Endodermal cell (in vitro differentiated cells): ENCODE data around the gene NPPA. TPM values are rescaled to one million over a fixed set of nuclear protein-coding genes. Genes with fewer than 3 reads are reported as not detected.

Source experiments
- DNase-seq: peaks from one replicate; pipeline ENCODE4 v3.0.0-alpha.2; 2017
- H3K27ac ChIP-seq: 2 replicates; pipeline ENCODE4 v1.5.1; 2013; ENCODE audit warnings: mild to moderate bottlenecking, low read depth, low read length, moderate library complexity
- H3K27me3 ChIP-seq: 2 replicates; pipeline ENCODE4 v1.6.1; 2013; ENCODE audit warnings: mild to moderate bottlenecking, low read length, moderate library complexity; ENCODE audit not compliant: insufficient read depth, control insufficient read depth, poor library complexity, severe bottlenecking
- H3K36me3 ChIP-seq: 2 replicates; pipeline ENCODE4 v1.7.0; 2013; ENCODE audit warnings: mild to moderate bottlenecking, low read length, moderate library complexity; ENCODE audit not compliant: control insufficient read depth, insufficient read depth
- H3K4me1 ChIP-seq: one replicate; pipeline ENCODE4 v1.7.0; 2013; ENCODE audit warnings: low read length; ENCODE audit not compliant: control insufficient read depth, insufficient read depth
- H3K4me3 ChIP-seq: 2 replicates; pipeline ENCODE4 v1.5.1; 2013; ENCODE audit warnings: mild to moderate bottlenecking, low read length, moderate library complexity
- H3K9ac ChIP-seq: 2 replicates; pipeline ENCODE4 v1.6.1; 2013; ENCODE audit warnings: mild to moderate bottlenecking, low read length, moderate library complexity; ENCODE audit not compliant: poor library complexity, severe bottlenecking; ENCODE audit errors: extremely low read depth
- H3K9me3 ChIP-seq: 2 replicates; pipeline ENCODE4 v1.6.1; 2013; ENCODE audit warnings: mild to moderate bottlenecking, low read length, moderate library complexity; ENCODE audit not compliant: control insufficient read depth
- H3K27ac Mint-ChIP-seq: 2 replicates; pipeline ENCODE4 v1.8.0; 2020; ENCODE audit warnings: mixed read lengths
- H3K27me3 Mint-ChIP-seq: 2 replicates; pipeline ENCODE4 v1.8.0; 2021; ENCODE audit warnings: mild to moderate bottlenecking, mixed read lengths; ENCODE audit not compliant: insufficient read depth
- H3K36me3 Mint-ChIP-seq: 2 replicates; pipeline ENCODE4 v1.8.0; 2020; ENCODE audit warnings: low read depth, mixed read lengths
- H3K4me1 Mint-ChIP-seq: 2 replicates; pipeline ENCODE4 v1.8.0; 2020; ENCODE audit warnings: mixed read lengths
- H3K4me3 Mint-ChIP-seq: 2 replicates; pipeline ENCODE4 v1.8.0; 2020; ENCODE audit warnings: mild to moderate bottlenecking, moderate library complexity, mixed read lengths
- H3K9me3 Mint-ChIP-seq: 2 replicates; pipeline ENCODE4 v1.8.0; 2020; ENCODE audit warnings: mild to moderate bottlenecking, mixed read lengths
- WGBS, 2 experiments: methylation state at CpG; one replicate each; pipeline versions ENCODE4 v1.1.5 to v1.1.7; 2013; ENCODE audit warnings: missing lambda C conversion rate in 2 of 2, mixed read lengths in 1 of 2; ENCODE audit not compliant: insufficient coverage in 1 of 2, insufficient read length in 1 of 2; 5-methylcytosine and 5-hydroxymethylcytosine counted together
- total RNA-seq, 2 donors: library from RNA; stranded (reverse); fragmentation: NEBNext Ultra II Directional in 1 of 2; extraction: Animal tissue kit (Norgen Biotek cat#: 25700) in 1 of 2; gene quantifications; 2 replicates in 1 of 2; 3 replicates in 1 of 2; pipeline ENCODE4 v1.2.1, GENCODE V29; 2021
- TF ChIP-seq, protein P1 (sequence below): fragments of 200-600 bp; sonication (generic); conservative IDR thresholded peaks from 2 replicates; pipeline ENCODE4 v1.5.0; 2021; ENCODE audit warnings: antibody characterized with exemption, mild to moderate bottlenecking

The NPPA gene
- total RNA-seq, 2 donors from 2014 or later: not detected

DNA sequence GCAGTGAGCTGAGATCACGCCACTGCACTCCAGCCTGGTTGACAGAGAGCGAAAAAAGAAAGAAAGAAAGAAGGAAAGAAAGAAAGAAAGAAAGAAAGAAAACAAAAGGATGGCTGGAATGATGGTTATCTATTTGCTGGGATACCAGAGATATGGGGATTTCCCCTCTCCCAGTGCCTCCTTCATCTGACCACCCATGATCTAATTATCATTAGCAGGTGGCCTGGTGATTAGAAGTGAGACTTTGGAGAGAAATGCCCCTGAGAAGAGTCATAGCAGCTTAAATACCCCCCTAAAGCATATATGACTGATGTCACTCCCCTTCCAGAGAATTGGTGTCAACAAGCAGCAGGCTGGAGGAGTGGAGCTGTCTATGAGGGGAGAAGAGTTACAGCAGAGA lies 12.5 kb upstream of the NPPA start:
- peaks cover 52% of the 10 kb centered on the region for H3K27me3 Mint-ChIP-seq
- WGBS, 2 experiments: 90% methylated on average over 2 of the region's 2 CpGs; no CpG with 5 or more reads in 1 of the 2 experiments
- TF ChIP-seq, protein P1, sequence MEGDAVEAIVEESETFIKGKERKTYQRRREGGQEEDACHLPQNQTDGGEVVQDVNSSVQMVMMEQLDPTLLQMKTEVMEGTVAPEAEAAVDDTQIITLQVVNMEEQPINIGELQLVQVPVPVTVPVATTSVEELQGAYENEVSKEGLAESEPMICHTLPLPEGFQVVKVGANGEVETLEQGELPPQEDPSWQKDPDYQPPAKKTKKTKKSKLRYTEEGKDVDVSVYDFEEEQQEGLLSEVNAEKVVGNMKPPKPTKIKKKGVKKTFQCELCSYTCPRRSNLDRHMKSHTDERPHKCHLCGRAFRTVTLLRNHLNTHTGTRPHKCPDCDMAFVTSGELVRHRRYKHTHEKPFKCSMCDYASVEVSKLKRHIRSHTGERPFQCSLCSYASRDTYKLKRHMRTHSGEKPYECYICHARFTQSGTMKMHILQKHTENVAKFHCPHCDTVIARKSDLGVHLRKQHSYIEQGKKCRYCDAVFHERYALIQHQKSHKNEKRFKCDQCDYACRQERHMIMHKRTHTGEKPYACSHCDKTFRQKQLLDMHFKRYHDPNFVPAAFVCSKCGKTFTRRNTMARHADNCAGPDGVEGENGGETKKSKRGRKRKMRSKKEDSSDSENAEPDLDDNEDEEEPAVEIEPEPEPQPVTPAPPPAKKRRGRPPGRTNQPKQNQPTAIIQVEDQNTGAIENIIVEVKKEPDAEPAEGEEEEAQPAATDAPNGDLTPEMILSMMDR: no peak

DNA sequence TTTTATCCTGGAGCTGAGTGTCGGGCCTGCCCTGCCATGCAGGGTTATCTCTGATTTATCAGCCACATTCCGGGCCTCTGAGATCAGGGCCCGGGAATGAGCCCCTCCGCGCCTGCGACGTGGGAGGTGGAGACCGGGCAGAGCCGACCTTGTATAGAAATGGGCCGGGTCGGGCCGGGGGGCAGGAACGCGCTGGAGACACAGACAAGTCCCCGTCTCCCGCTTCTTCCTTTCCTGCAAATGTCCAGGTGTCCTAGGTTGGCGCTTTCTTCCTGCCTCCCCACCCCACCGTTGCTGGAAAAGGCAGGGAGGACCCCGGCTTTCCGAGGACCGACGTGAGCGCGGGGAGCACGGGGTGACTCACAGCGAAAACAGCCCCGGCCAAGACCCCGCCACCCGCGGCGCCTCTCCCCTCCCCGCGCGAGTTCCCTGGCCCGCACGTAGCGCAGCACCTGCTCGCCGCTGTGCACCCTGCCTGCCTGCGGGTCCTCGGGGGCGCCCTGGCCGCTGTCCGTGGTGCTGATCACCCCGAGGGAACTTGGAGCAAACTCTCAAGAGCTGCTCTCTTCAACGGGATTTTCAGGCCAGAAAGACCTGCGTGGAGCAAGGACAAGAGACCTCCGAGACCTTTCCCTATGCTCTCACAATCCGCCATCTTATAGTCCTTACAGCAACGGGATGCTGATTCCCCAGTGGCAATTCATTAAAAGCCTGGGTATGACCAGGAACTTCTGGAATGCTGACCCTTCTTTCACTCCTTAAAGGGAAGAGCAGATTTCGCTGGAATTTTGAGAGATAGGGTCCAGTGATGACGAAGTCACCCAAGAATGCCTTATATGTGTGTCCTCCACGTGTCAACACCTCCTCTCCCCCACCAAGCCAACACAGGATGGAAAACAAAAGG lies 11.6 kb upstream of the NPPA start:
- H3K27ac ChIP-seq: peak overlapping the region; percentile 25
- H3K9ac ChIP-seq: peak overlapping the region; percentile 77
- peak; percentile 96 for DNase-seq
- TF ChIP-seq, protein P1: peak; percentile 66
- H3K9me3 Mint-ChIP-seq: no peaks in the 10 kb centered on the region
- H3K4me3 Mint-ChIP-seq: peak overlapping the region; percentile 47
- no peaks in the 10 kb centered on the region for H3K9me3 ChIP-seq
- peaks cover 6% of the 10 kb centered on the region for H3K27me3 ChIP-seq
- peaks cover 52% of the 10 kb centered on the region for H3K27me3 Mint-ChIP-seq
- 3 to 4% methylated on average over 27 to 53 of the region's 53 CpGs for WGBS, 2 experiments
- peaks cover 5% of the 10 kb centered on the region for H3K4me1 ChIP-seq
- peaks cover 6% of the 10 kb centered on the region for H3K4me1 Mint-ChIP-seq
- peak overlapping the region; percentile 77 for H3K4me3 ChIP-seq
- H3K36me3 ChIP-seq: no peaks in the 10 kb centered on the region
- no peaks in the 10 kb centered on the region for H3K36me3 Mint-ChIP-seq
- H3K27ac Mint-ChIP-seq: no peak overlapping the region

More for the DNA sequence above, 12.5 kb upstream of the NPPA start:
- Mint-ChIP-seq H3K4me3 (no peak overlapping the region), H3K27ac (no peak overlapping the region), H3K9me3 (no peaks in the 10 kb centered on the region), H3K4me1 (peaks cover 6% of the 10 kb centered on the region), H3K36me3 (no peaks in the 10 kb centered on the region)
- H3K9ac ChIP-seq: peak overlapping the region; percentile 47
- H3K4me3 ChIP-seq: peak overlapping the region; percentile 77
- peaks cover 6% of the 10 kb centered on the region for H3K27me3 ChIP-seq
- no peaks in the 10 kb centered on the region for H3K36me3 ChIP-seq
- no peaks in the 10 kb centered on the region for H3K9me3 ChIP-seq
- no peak overlapping the region for H3K27ac ChIP-seq
- H3K4me1 ChIP-seq: peaks cover 5% of the 10 kb centered on the region
- no peak for DNase-seq

DNA sequence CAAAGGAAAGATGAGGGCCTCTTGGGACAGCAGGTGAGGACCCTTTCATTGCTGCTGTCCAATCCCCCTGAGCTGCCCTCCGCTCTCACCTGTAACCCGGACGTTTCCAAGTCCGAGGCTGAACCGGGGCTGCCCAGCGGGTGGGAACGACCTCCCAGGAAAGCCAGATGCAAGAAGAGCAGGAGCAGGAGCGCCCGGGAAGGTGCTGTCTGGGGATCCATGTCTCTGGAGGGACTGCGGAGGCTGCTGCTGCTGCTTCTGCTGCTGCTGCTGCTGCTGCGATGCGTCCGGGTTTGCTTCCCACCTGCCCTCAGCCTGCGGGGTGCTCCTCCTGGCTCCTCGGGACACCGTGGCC lies 11.0 kb upstream of the NPPA start, which contains the start of gene NPPB:
NPPB (minus strand) TSS at position 333 of the 355 bp plus-strand sequence; CDS start at position 221, 112 bp downstream.
- no peaks in the 10 kb centered on the region for H3K36me3 Mint-ChIP-seq
- peak within 1 kb of the TSS; percentile 77 for H3K9ac ChIP-seq
- H3K27ac Mint-ChIP-seq: no peak within 1 kb of the TSS
- H3K4me3 Mint-ChIP-seq: peak within 1 kb of the TSS; percentile 47
- DNase-seq: no peak
- no peaks in the 10 kb centered on the region for H3K9me3 ChIP-seq
- TF ChIP-seq, protein P1: no peak
- peaks cover 54% of the 10 kb centered on the region for H3K27me3 Mint-ChIP-seq
- H3K4me3 ChIP-seq: peak within 1 kb of the TSS; percentile 77
- peaks cover 6% of the 10 kb centered on the region for H3K27me3 ChIP-seq
- no peaks in the 10 kb centered on the region for H3K36me3 ChIP-seq
- 14 to 27% methylated on average over 7 to 16 of the region's 16 CpGs for WGBS, 2 experiments
- H3K4me1 Mint-ChIP-seq: peaks cover 6% of the 10 kb centered on the region
- peaks cover 5% of the 10 kb centered on the region for H3K4me1 ChIP-seq
- peak within 1 kb of the TSS; percentile 25 for H3K27ac ChIP-seq
- H3K9me3 Mint-ChIP-seq: no peaks in the 10 kb centered on the region
